H1 (cell line): ENCODE results near the gene RIMS1. TPM values are rescaled to one million over a fixed set of nuclear protein-coding genes. Genes with fewer than 3 reads are reported as not detected.

Experiments
- CTCF ChIA-PET: fragments of 300-600 bp; sonication (Branson Sonifier 250); formaldehyde crosslinking; loops from one replicate; lab custom pipeline; 2021; ENCODE audit not compliant: partially characterized antibody; lab: Charles Lee
- POLR2A ChIA-PET: fragments of 300-600 bp; sonication (Branson Sonifier 250); formaldehyde crosslinking; loops from one replicate; lab custom pipeline; 2021; ENCODE audit warnings: inconsistent platforms; ENCODE audit not compliant: partially characterized antibody; lab: Charles Lee
- DNase-seq, 2 experiments: peaks; one replicate each; pipeline versions ENCODE4 v3.0.0 to v3.0.0-alpha.2; 2010 to 2022; ENCODE audit warnings: low spot score in 2 of 2, low read depth in 1 of 2, mixed read lengths in 1 of 2
- FAIRE-seq: peaks from 2 replicates; lab custom pipeline; 2011; peaks lifted over from hg19 to GRCh38; lab: Jason Lieb, UNC
- H2AFZ ChIP-seq: 2 replicates; pipeline ENCODE4 v1.8.1; 2012; ENCODE audit warnings: low read length, inconsistent platforms
- H2AK5ac ChIP-seq: 2 replicates; pipeline ENCODE4 v1.6.1; 2013; ENCODE audit warnings: low read depth, low read length
- H2BK120ac ChIP-seq: replicated peaks from 2 replicates; pipeline ENCODE3; 2013; ENCODE audit warnings: low read depth, low read length, inconsistent platforms
- H2BK12ac ChIP-seq: 2 replicates; pipeline ENCODE4 v1.6.1; 2013; ENCODE audit warnings: low read depth, low read length
- H2BK15ac ChIP-seq: 2 replicates; pipeline ENCODE4 v1.6.1; 2013; ENCODE audit warnings: low read length
- H2BK20ac ChIP-seq: 2 replicates; pipeline ENCODE4 v1.6.1; 2013; ENCODE audit warnings: low read length
- H2BK5ac ChIP-seq: 2 replicates; pipeline ENCODE4 v1.6.1; 2013; ENCODE audit warnings: low read depth, low read length
- H3K14ac ChIP-seq: 2 replicates; pipeline ENCODE4 v1.6.1; 2013; ENCODE audit warnings: inconsistent platforms; ENCODE audit not compliant: insufficient read length
- H3K18ac ChIP-seq: 2 replicates; pipeline ENCODE4 v1.6.1; 2013; ENCODE audit warnings: low read length; ENCODE audit errors: extremely low read depth
- H3K23ac ChIP-seq: 2 replicates; pipeline ENCODE4 v1.6.1; 2013; ENCODE audit warnings: inconsistent platforms; ENCODE audit not compliant: insufficient read length
- H3K23me2 ChIP-seq: 2 replicates; pipeline ENCODE4 v1.6.1; 2013; ENCODE audit warnings: low read depth, low read length
- H3K27ac ChIP-seq: 2 replicates; pipeline ENCODE4 v1.6.1; 2011; ENCODE audit warnings: low read depth, low read length, inconsistent platforms
- H3K27me3 ChIP-seq, 4 experiments: replicated peaks in 1 of 4; 1 replicate in 1 of 4; 2 replicates in 3 of 4; pipeline versions ENCODE4 v1.6.1 to v1.8.1; 2011 to 2013; ENCODE audit warnings: low read length in 3 of 4, mild to moderate bottlenecking in 3 of 4, inconsistent platforms in 2 of 4, mixed read lengths in 2 of 4, moderate library complexity in 1 of 4; ENCODE audit not compliant: control insufficient read depth in 3 of 4, insufficient read depth in 3 of 4; ENCODE audit errors: extremely low read depth in 1 of 4
- H3K36me3 ChIP-seq, 4 experiments: 2 replicates each; pipeline versions ENCODE4 v1.6.1 to v1.8.1; 2011 to 2013; ENCODE audit warnings: mild to moderate bottlenecking in 4 of 4, low read length in 3 of 4, moderate library complexity in 2 of 4, control low read depth in 1 of 4, inconsistent platforms in 1 of 4; ENCODE audit not compliant: insufficient read depth in 4 of 4, control insufficient read depth in 2 of 4
- H3K4ac ChIP-seq: replicated peaks from 2 replicates; pipeline ENCODE3; 2013; ENCODE audit warnings: low read length, low read depth, mixed read lengths, inconsistent platforms; ENCODE audit not compliant: insufficient read length
- H3K4me1 ChIP-seq, 4 experiments: replicated peaks in 1 of 4; 1 replicate in 1 of 4; 2 replicates in 3 of 4; pipeline versions ENCODE4 v1.6.1 to v1.8.1; 2011 to 2013; ENCODE audit warnings: low read length in 3 of 4, inconsistent platforms in 2 of 4, mixed read lengths in 1 of 4; ENCODE audit not compliant: insufficient read depth in 4 of 4, control insufficient read depth in 3 of 4
- H3K4me2 ChIP-seq, 2 experiments: 2 replicates each; pipeline versions ENCODE4 v1.6.1 to v1.8.1; 2011 to 2013; ENCODE audit warnings: low read depth in 2 of 2, low read length in 2 of 2, control low read depth in 1 of 2, inconsistent platforms in 1 of 2, mild to moderate bottlenecking in 1 of 2; ENCODE audit not compliant: insufficient read depth in 1 of 2
- H3K4me3 ChIP-seq, 4 experiments: fragments of 200-600, 300-600 bp in 1 of 4; sonication (generic), shearing (Covaris generic), sonication (Bioruptor Twin) in 1 of 4; 2 replicates each; pipeline versions ENCODE4 v1.5.1 to v1.8.1; 2011 to 2016; ENCODE audit warnings: low read length in 4 of 4, low read depth in 3 of 4, control low read depth in 2 of 4, inconsistent platforms in 2 of 4, mild to moderate bottlenecking in 2 of 4, mixed read lengths in 1 of 4, moderate library complexity in 1 of 4; ENCODE audit not compliant: insufficient read depth in 2 of 4; ENCODE audit errors: extremely low read depth in 1 of 4
- H3K56ac ChIP-seq: replicated peaks from 2 replicates; pipeline ENCODE3; 2013; ENCODE audit warnings: low read depth, mild to moderate bottlenecking, mixed read lengths, low read length, inconsistent platforms; ENCODE audit not compliant: insufficient read length
- H3K79me1 ChIP-seq: 2 replicates; pipeline ENCODE4 v1.6.1; 2013; ENCODE audit warnings: low read depth, low read length, control low read depth
- H3K79me2 ChIP-seq, 2 experiments: 2 replicates each; pipeline versions ENCODE4 v1.6.1 to v1.8.1; 2012 to 2013; ENCODE audit warnings: low read length in 2 of 2, mild to moderate bottlenecking in 2 of 2, inconsistent platforms in 1 of 2; ENCODE audit not compliant: insufficient read depth in 2 of 2, control insufficient read depth in 1 of 2
- H3K9ac ChIP-seq, 4 experiments: replicated peaks in 1 of 4; 1 replicate in 1 of 4; 2 replicates in 3 of 4; pipeline versions ENCODE4 v1.6.1 to v1.8.1; 2011 to 2013; ENCODE audit warnings: low read depth in 3 of 4, low read length in 3 of 4, control low read depth in 2 of 4, mild to moderate bottlenecking in 2 of 4, moderate library complexity in 2 of 4, inconsistent platforms in 1 of 4; ENCODE audit errors: extremely low read depth in 1 of 4
- H3K9me3 ChIP-seq, 2 experiments: 2 replicates each; pipeline versions ENCODE4 v1.6.1 to v1.8.1; 2012 to 2013; ENCODE audit warnings: mild to moderate bottlenecking in 2 of 2, moderate library complexity in 2 of 2, control low read depth in 1 of 2, inconsistent platforms in 1 of 2, low read depth in 1 of 2, low read length in 1 of 2, mixed read lengths in 1 of 2; ENCODE audit not compliant: insufficient read depth in 2 of 2
- H4K20me1 ChIP-seq, 2 experiments: replicated peaks in 1 of 2; 2 replicates each; pipeline versions ENCODE3 to v1.8.1; 2011 to 2013; ENCODE audit warnings: inconsistent platforms in 2 of 2, low read length in 2 of 2, mild to moderate bottlenecking in 1 of 2; ENCODE audit not compliant: insufficient read depth in 2 of 2, control insufficient read depth in 1 of 2
- H4K5ac ChIP-seq: 2 replicates; pipeline ENCODE4 v1.6.1; 2013; ENCODE audit warnings: low read length, low read depth, mixed read lengths, inconsistent platforms; ENCODE audit not compliant: insufficient read length
- H4K8ac ChIP-seq: 2 replicates; pipeline ENCODE4 v1.8.0; 2013; ENCODE audit warnings: mild to moderate bottlenecking, moderate library complexity, low read length, inconsistent platforms; ENCODE audit not compliant: insufficient read depth; ENCODE audit errors: extremely low read depth
- H4K91ac ChIP-seq: replicated peaks from 2 replicates; pipeline ENCODE3; 2013; ENCODE audit warnings: low read length, mixed read lengths, inconsistent platforms; ENCODE audit not compliant: insufficient read length
- ATF2 ChIP-seq: IDR thresholded peaks from 2 replicates; pipeline ENCODE4 v1.6.1; 2012; ENCODE audit warnings: low read length, inconsistent platforms
- BRCA1 ChIP-seq: IDR thresholded peaks from 2 replicates; pipeline ENCODE4 v1.6.1; 2012; ENCODE audit warnings: low read depth, low read length, improper control_type of control experiment
- CHD1 ChIP-seq: IDR thresholded peaks from 2 replicates; pipeline ENCODE4 v1.6.1; 2012; ENCODE audit warnings: low read depth, low read length, improper control_type of control experiment
- CTBP2 ChIP-seq: IDR thresholded peaks from 2 replicates; pipeline ENCODE4 v1.7.0; 2011; ENCODE audit warnings: borderline replicate concordance, mild to moderate bottlenecking, moderate library complexity, mixed read lengths, low read length; ENCODE audit not compliant: insufficient read depth, insufficient read length
- EP300 ChIP-seq, 2 experiments: IDR thresholded peaks; 1 replicate in 1 of 2; 2 replicates in 1 of 2; pipeline ENCODE4 v1.6.1; 2011 to 2012; ENCODE audit warnings: low read depth in 2 of 2, low read length in 2 of 2, mild to moderate bottlenecking in 2 of 2, borderline replicate concordance in 1 of 2, inconsistent platforms in 1 of 2, moderate library complexity in 1 of 2
- EZH2 ChIP-seq: fragments of 200-600 bp; sonication (generic); IDR thresholded peaks from 2 replicates; pipeline ENCODE4 v1.7.1; 2012; ENCODE audit warnings: low read depth, mild to moderate bottlenecking, moderate library complexity, low read length, inconsistent platforms; ENCODE audit not compliant: severe bottlenecking
- HDAC6 ChIP-seq: IDR thresholded peaks from one replicate; pipeline ENCODE4 v1.7.1; 2012; ENCODE audit warnings: low read depth, mild to moderate bottlenecking, inconsistent platforms, low read length, moderate library complexity
- MAFK ChIP-seq: IDR thresholded peaks from 2 replicates; pipeline ENCODE4 v1.6.1; 2012; ENCODE audit warnings: low read depth, mild to moderate bottlenecking, improper control_type of control experiment, low read length
- SUZ12 ChIP-seq: fragments of 200-600 bp; sonication (generic); IDR thresholded peaks from 2 replicates; pipeline ENCODE4 v1.6.1; 2012; ENCODE audit warnings: mild to moderate bottlenecking, inconsistent platforms, low read length, moderate library complexity, mixed read lengths
- TEAD4 ChIP-seq: IDR thresholded peaks from 2 replicates; pipeline ENCODE4 v1.6.1; 2012; ENCODE audit warnings: low read depth, low read length, inconsistent platforms, mixed read lengths
- WGBS, 2 experiments: shearing (Covaris generic) in 1 of 2; methylation state at CpG; one replicate each; pipeline versions ENCODE4 v1.1.6 to v1.1.7; 2013 to 2015; ENCODE audit warnings: low lambda C conversion rate in 2 of 2, mixed read lengths in 2 of 2, inconsistent platforms in 1 of 2, low coverage in 1 of 2, missing lambda C conversion rate in 1 of 2; ENCODE audit not compliant: insufficient replicate concordance in 2 of 2, insufficient coverage in 1 of 2, insufficient read length in 1 of 2; ENCODE audit errors: extremely low coverage in 1 of 2, missing lambda C conversion rate in 1 of 2; 5-methylcytosine and 5-hydroxymethylcytosine counted together
- polyA plus RNA-seq, 7 experiments: library from polyadenylated mRNA; depleted of rRNA in 3 of 7; stranded (reverse) in 5 of 7; unstranded in 2 of 7; fragments of >200 nt in 5 of 7; fragments of 200-250 nt in 2 of 7; gene quantifications; 1 replicate in 5 of 7; 2 replicates in 1 of 7; 4 replicates in 1 of 7; pipeline versions ENCODE4 v1.2.1 to v1.2.3, GENCODE V29; 2011 to 2013; ENCODE audit warnings: missing spikeins in 2 of 7, mixed read lengths in 2 of 7
- total RNA-seq: library from RNA; stranded (reverse); fragmentation: NEBNext Ultra II Directional; extraction: Animal tissue kit (Norgen Biotek cat#: 25700); gene quantifications from 2 replicates; pipeline ENCODE4 v1.2.1, GENCODE V29; 2021

Gene RIMS1
- total and polyA plus RNA-seq, 2 of the 8 experiments (the other 6 are each of a cell fraction or from before 2014, with no cell fraction given) = 0.63 to 2.3 TPM

GRCh38 chr6:72446430-72446829 lies 560.1 kb downstream of the RIMS1 start:
- no peaks in the 10 kb centered on the region for H3K23me2 ChIP-seq
- H2BK5ac ChIP-seq = no peak overlapping the region
- H3K23ac ChIP-seq = no peak overlapping the region
- H3K56ac ChIP-seq = no peak overlapping the region
- no peaks in the 10 kb centered on the region for H4K20me1 ChIP-seq
- H3K18ac ChIP-seq = no peak overlapping the region
- no peak overlapping the region for H4K8ac ChIP-seq
- FAIRE-seq (no peak), DNase-seq (no peak)
- TF ChIP-seq HDAC6 (no peak), ATF2 (no peak), BRCA1 (no peak), TEAD4 (no peak), CTBP2 (no peak), EZH2 (no peak), SUZ12 (no peak), MAFK (no peak), EP300 (IDR thresholded peaks at IDR 0.05; ENCODE audit: borderline replicate concordance in 1 of 2, low read depth in 2 of 2, low read length in 2 of 2) (no peak), CHD1 (no peak)
- H3K4me1 ChIP-seq = peaks cover 0 to 3% (median 2%) of the 10 kb centered on the region in 4 experiments; a peak in 1 of 7 replicates
- H3K79me1 ChIP-seq = no peaks in the 10 kb centered on the region
- H4K5ac ChIP-seq = no peak overlapping the region
- H3K14ac ChIP-seq = no peak overlapping the region
- CTCF ChIA-PET = interaction anchor here (1.6 kb wide), 1 partner anchor 35 kb away, joined by 5 read pairs; no protein-coding TSS in a partner anchor
- H2BK20ac ChIP-seq = no peak overlapping the region
- no peak overlapping the region for H2AFZ ChIP-seq
- no peak overlapping the region for H3K4me2 ChIP-seq
- H2BK120ac ChIP-seq = no peak overlapping the region
- 88% methylated on average over 1 of the region's 1 CpG; no CpG with 5 or more reads in 1 of the 2 experiments for WGBS, 2 experiments
- no peaks in the 10 kb centered on the region for H3K36me3 ChIP-seq
- H3K4ac ChIP-seq = no peak overlapping the region
- no peak overlapping the region for H2AK5ac ChIP-seq
- no peak overlapping the region for H3K9ac ChIP-seq
- H3K9me3 ChIP-seq = no peaks in the 10 kb centered on the region
- H3K4me3 ChIP-seq = no peak overlapping the region
- H3K79me2 ChIP-seq = no peaks in the 10 kb centered on the region
- no peak overlapping the region for H4K91ac ChIP-seq
- POLR2A ChIA-PET = no interaction called here
- no peak overlapping the region for H2BK15ac ChIP-seq
- no peaks in the 10 kb centered on the region for H3K27me3 ChIP-seq
- no peak overlapping the region for H3K27ac ChIP-seq
- no peak overlapping the region for H2BK12ac ChIP-seq
